ENCODE measurements around the gene AGBL1. TPM values are rescaled to one million over a fixed set of nuclear protein-coding genes. Genes with fewer than 3 reads are reported as not detected.

The AGBL1 gene
- total and polyA plus RNA-seq, 2 experiments from 2014 or later: 0.03 TPM; not detected in 1

DNA sequence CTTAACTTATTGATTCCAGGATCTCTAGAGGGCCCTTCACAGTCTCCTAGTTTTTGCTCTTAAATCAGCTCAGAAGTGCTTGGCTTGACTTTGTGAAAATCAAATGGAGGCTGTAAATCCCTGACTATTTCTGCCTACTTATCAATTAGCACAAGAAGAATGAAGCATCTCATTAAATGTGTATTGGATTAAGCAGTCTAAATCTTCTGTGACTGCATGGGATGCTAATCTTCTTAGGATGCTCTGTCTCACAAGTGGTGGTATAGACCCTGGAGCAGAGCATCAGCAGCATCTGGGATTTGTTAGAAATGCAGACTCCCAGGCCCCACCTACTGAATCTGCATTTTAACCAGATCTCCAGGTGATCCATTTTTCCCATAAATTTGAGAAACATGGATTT is 488.7 kb downstream of the AGBL1 start:
- peaks cover 18% of the 10 kb centered on the region for H3K4me1 Mint-ChIP-seq
- no peak overlapping the region for H3K27ac Mint-ChIP-seq
- ATAC-seq: no peak
- H4K20me1 ChIP-seq (replicated peaks; ENCODE audit: insufficient read depth): no peaks in the 10 kb centered on the region
- H3K27ac ChIP-seq (ENCODE audit: low read depth): no peak overlapping the region
- H3K4me2 ChIP-seq: no peak overlapping the region
- H3K4me1 ChIP-seq (ENCODE audit: insufficient read depth): peaks cover 6% of the 10 kb centered on the region
- no peaks in the 10 kb centered on the region for H3K27me3 Mint-ChIP-seq (ENCODE audit: insufficient read depth, low read depth, poor library complexity)
- TF ChIP-seq POLR2AphosphoS5 (IDR thresholded peaks at IDR 0.05; ENCODE audit: low read depth): no peak
- TF ChIP-seq ETS1 (IDR thresholded peaks at IDR 0.05): no peak
- no peak for TF ChIP-seq EZH2 (IDR thresholded peaks at IDR 0.05; ENCODE audit: low read depth, unreplicated experiment)
- TF ChIP-seq EZH2phosphoT487 (IDR thresholded peaks at IDR 0.05; ENCODE audit: unreplicated experiment): no peak
- no peaks in the 10 kb centered on the region for H3K27me3 ChIP-seq (ENCODE audit: insufficient read depth)
- no peaks in the 10 kb centered on the region for H3K79me2 ChIP-seq (replicated peaks; ENCODE audit: insufficient read depth)
- H3K4me3 ChIP-seq: no peak overlapping the region
- no peaks in the 10 kb centered on the region for H3F3A ChIP-seq (replicated peaks; ENCODE audit: low read depth)
- no peak overlapping the region for H3K4me3 Mint-ChIP-seq
- no peaks in the 10 kb centered on the region for H3K36me3 ChIP-seq (ENCODE audit: insufficient read depth)
- DNase-seq (ENCODE audit: low spot score): no peak
- peaks cover 39% of the 10 kb centered on the region for H3K9me3 Mint-ChIP-seq
- no peak overlapping the region for H2AFZ ChIP-seq
- H3K9me2 ChIP-seq (ENCODE audit: insufficient read depth): peaks cover 8% of the 10 kb centered on the region; the same call in 1 of the 2 replicates
- H3K36me3 Mint-ChIP-seq (ENCODE audit: low read depth): peaks cover 13% of the 10 kb centered on the region; the same call in 2 of the 3 replicates

DNA sequence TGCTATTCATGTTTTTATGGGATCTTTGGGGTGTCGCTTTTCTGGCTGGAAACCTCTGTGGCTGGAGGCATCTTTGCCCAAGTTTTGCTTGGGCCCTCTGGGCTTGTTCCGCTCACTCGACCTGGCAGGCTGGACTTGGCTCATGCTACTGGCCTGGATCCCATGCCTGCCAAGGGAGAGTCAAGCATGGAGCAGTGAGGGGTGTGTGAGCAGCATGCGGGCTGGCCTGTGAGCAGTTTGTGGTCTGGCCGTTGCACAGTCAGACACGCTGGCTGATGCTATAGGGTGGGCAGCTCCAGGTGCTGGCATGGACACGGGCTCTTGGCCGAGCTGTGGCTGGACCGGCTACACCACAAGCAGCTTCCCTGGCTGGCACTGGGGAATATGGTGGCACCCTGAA is 491.1 kb downstream of the AGBL1 start:
- DNase-seq (ENCODE audit: low spot score): no peak
- peaks cover 14% of the 10 kb centered on the region for H3K4me1 ChIP-seq (ENCODE audit: insufficient read depth)
- H3K4me3 ChIP-seq: no peak overlapping the region
- H3K4me2 ChIP-seq: no peak overlapping the region
- H3K9me2 ChIP-seq (ENCODE audit: insufficient read depth): peaks cover 10% of the 10 kb centered on the region; the same call in 1 of the 2 replicates
- H3K36me3 ChIP-seq (ENCODE audit: insufficient read depth): no peaks in the 10 kb centered on the region
- peaks cover 7% of the 10 kb centered on the region; the same call in 2 of the 3 replicates for H3K36me3 Mint-ChIP-seq (ENCODE audit: low read depth)
- H3K27me3 Mint-ChIP-seq (ENCODE audit: insufficient read depth, low read depth, poor library complexity): no peaks in the 10 kb centered on the region
- H3K4me3 Mint-ChIP-seq: no peak overlapping the region
- no peaks in the 10 kb centered on the region for H4K20me1 ChIP-seq (replicated peaks; ENCODE audit: insufficient read depth)
- peaks cover 26% of the 10 kb centered on the region for H3K4me1 Mint-ChIP-seq
- no peaks in the 10 kb centered on the region for H3K79me2 ChIP-seq (replicated peaks; ENCODE audit: insufficient read depth)
- H2AFZ ChIP-seq: no peak overlapping the region
- peaks cover 18% of the 10 kb centered on the region for H3K9me3 Mint-ChIP-seq
- H3K27ac ChIP-seq (ENCODE audit: low read depth): no peak overlapping the region
- ATAC-seq: no peak
- H3F3A ChIP-seq (replicated peaks; ENCODE audit: low read depth): no peaks in the 10 kb centered on the region
- H3K27me3 ChIP-seq (ENCODE audit: insufficient read depth): no peaks in the 10 kb centered on the region
- no peak overlapping the region for H3K27ac Mint-ChIP-seq
- no peak for TF ChIP-seq NANOG (IDR thresholded peaks at IDR 0.05; ENCODE audit: borderline replicate concordance)
- TF ChIP-seq ZNF331 (CRISPR knock-in tag; IDR thresholded peaks at IDR 0.05; ENCODE audit: low read depth): no peak
- TF ChIP-seq ZNF114 (CRISPR knock-in tag; IDR thresholded peaks at IDR 0.05): no peak
- no peak for TF ChIP-seq CTCF (conservative IDR thresholded peaks at IDR 0.05; ENCODE audit: low read depth in 2 of 2)
- TF ChIP-seq ETS1 (IDR thresholded peaks at IDR 0.05): no peak
- TF ChIP-seq, protein P1, sequence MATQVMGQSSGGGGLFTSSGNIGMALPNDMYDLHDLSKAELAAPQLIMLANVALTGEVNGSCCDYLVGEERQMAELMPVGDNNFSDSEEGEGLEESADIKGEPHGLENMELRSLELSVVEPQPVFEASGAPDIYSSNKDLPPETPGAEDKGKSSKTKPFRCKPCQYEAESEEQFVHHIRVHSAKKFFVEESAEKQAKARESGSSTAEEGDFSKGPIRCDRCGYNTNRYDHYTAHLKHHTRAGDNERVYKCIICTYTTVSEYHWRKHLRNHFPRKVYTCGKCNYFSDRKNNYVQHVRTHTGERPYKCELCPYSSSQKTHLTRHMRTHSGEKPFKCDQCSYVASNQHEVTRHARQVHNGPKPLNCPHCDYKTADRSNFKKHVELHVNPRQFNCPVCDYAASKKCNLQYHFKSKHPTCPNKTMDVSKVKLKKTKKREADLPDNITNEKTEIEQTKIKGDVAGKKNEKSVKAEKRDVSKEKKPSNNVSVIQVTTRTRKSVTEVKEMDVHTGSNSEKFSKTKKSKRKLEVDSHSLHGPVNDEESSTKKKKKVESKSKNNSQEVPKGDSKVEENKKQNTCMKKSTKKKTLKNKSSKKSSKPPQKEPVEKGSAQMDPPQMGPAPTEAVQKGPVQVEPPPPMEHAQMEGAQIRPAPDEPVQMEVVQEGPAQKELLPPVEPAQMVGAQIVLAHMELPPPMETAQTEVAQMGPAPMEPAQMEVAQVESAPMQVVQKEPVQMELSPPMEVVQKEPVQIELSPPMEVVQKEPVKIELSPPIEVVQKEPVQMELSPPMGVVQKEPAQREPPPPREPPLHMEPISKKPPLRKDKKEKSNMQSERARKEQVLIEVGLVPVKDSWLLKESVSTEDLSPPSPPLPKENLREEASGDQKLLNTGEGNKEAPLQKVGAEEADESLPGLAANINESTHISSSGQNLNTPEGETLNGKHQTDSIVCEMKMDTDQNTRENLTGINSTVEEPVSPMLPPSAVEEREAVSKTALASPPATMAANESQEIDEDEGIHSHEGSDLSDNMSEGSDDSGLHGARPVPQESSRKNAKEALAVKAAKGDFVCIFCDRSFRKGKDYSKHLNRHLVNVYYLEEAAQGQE (IDR thresholded peaks at IDR 0.05; ENCODE audit: unreplicated experiment): no peak
- TF ChIP-seq EZH2phosphoT487 (IDR thresholded peaks at IDR 0.05; ENCODE audit: unreplicated experiment): no peak
- TF ChIP-seq CREB1 (CRISPR knock-in tag; IDR thresholded peaks at IDR 0.05; ENCODE audit: low read depth): no peak

All from GM23338 (cell line).